SK-N-SH (cell line): ENCODE results near the gene TOMM40L. TPM values are rescaled to one million over a fixed set of nuclear protein-coding genes. Genes with fewer than 3 reads are reported as not detected.
A peak's percentile ranks its signal among the peaks of the same experiment; 100 is the strongest.

ENCODE experiments used
- CTCF ChIA-PET: fragments of 300-600, 350-600 bp; formaldehyde crosslinking; extraction: SDS; loops from one replicate; lab custom pipeline; 2021; lab: Yijun Ruan, JAX
- POLR2A ChIA-PET: fragments of 350-600 bp; sonication (Branson Sonifier 250); formaldehyde crosslinking; extraction: SDS; loops from one replicate; lab custom pipeline; 2020; ENCODE audit warnings: antibody characterized with exemption, inconsistent platforms; lab: Yijun Ruan, JAX
- DNase-seq: peaks from one replicate; pipeline ENCODE4 v3.0.0; 2012
- H2AFZ ChIP-seq: fragments of 200-600 bp; sonication (generic); 2 replicates; pipeline ENCODE4 v1.8.1; 2016; ENCODE audit warnings: antibody characterized with exemption, mild to moderate bottlenecking, low read depth
- H3F3A ChIP-seq: fragments of 200-600 bp; sonication (generic); replicated peaks from 2 replicates; pipeline ENCODE3; 2016; ENCODE audit warnings: antibody characterized with exemption, mild to moderate bottlenecking; ENCODE audit not compliant: insufficient read depth
- H3K27ac ChIP-seq, 2 experiments: fragments of 200-500 bp in 1 of 2; fragments of 200-600 bp in 1 of 2; sonication (Bioruptor generic) in 1 of 2; sonication (generic), shearing (Covaris generic) in 1 of 2; 2 replicates each; pipeline versions ENCODE4 v1.5.1 to v1.6.1; 2014 to 2016; ENCODE audit warnings: low read depth in 2 of 2, inconsistent platforms in 1 of 2, low read length in 1 of 2, mild to moderate bottlenecking in 1 of 2, mixed read lengths in 1 of 2
- H3K27me3 ChIP-seq: fragments of 200-600 bp; sonication (generic), shearing (Covaris generic); 2 replicates; pipeline ENCODE4 v1.6.1; 2016; ENCODE audit warnings: mixed run types; ENCODE audit not compliant: insufficient read depth
- H3K36me3 ChIP-seq, 2 experiments: fragments of 200-500 bp in 1 of 2; fragments of 200-600 bp in 1 of 2; sonication (Bioruptor generic) in 1 of 2; sonication (generic) in 1 of 2; replicated peaks in 1 of 2; 2 replicates each; pipeline versions ENCODE3 to v1.5.1; 2014 to 2016; ENCODE audit warnings: low read length in 1 of 2, mild to moderate bottlenecking in 1 of 2; ENCODE audit not compliant: insufficient read depth in 2 of 2, control insufficient read depth in 1 of 2
- H3K4me1 ChIP-seq, 2 experiments: fragments of 200-500 bp in 1 of 2; fragments of 200-600 bp in 1 of 2; sonication (Bioruptor generic) in 1 of 2; sonication (generic), shearing (Covaris generic) in 1 of 2; 2 replicates each; pipeline versions ENCODE4 v1.5.1 to v1.6.1; 2014 to 2016; ENCODE audit warnings: low read depth in 1 of 2, low read length in 1 of 2, mixed run types in 1 of 2; ENCODE audit not compliant: insufficient read depth in 2 of 2, control insufficient read depth in 1 of 2
- H3K4me2 ChIP-seq: fragments of 200-600 bp; sonication (generic), shearing (Covaris generic); 2 replicates; pipeline ENCODE4 v1.6.1; 2017; ENCODE audit warnings: mixed run types
- H3K4me3 ChIP-seq, 2 experiments: fragments of 200-500 bp in 1 of 2; fragments of 200-600 bp in 1 of 2; sonication (Bioruptor generic) in 1 of 2; sonication (generic), shearing (Covaris generic) in 1 of 2; 2 replicates each; pipeline versions ENCODE4 v1.5.1 to v1.8.1; 2014 to 2016; ENCODE audit warnings: low read depth in 2 of 2, inconsistent platforms in 1 of 2, low read length in 1 of 2, mild to moderate bottlenecking in 1 of 2, mixed read lengths in 1 of 2, moderate library complexity in 1 of 2
- H3K79me2 ChIP-seq: fragments of 200-600 bp; sonication (generic); 2 replicates; pipeline ENCODE4 v1.8.1; 2017; ENCODE audit warnings: mild to moderate bottlenecking; ENCODE audit not compliant: insufficient read depth
- H3K9ac ChIP-seq: fragments of 200-600 bp; sonication (generic); 2 replicates; pipeline ENCODE4 v1.6.1; 2017; ENCODE audit warnings: mixed run types
- H3K9me2 ChIP-seq: fragments of 200-600 bp; sonication (generic); 2 replicates; pipeline ENCODE4 v1.6.1; 2017; ENCODE audit warnings: mixed run types
- H3K9me3 ChIP-seq: fragments of 200-600 bp; sonication (generic); 2 replicates; pipeline ENCODE4 v1.6.1; 2017; ENCODE audit warnings: mixed run types, mild to moderate bottlenecking, moderate library complexity
- H4K20me1 ChIP-seq: fragments of 200-600 bp; sonication (generic); 2 replicates; pipeline ENCODE4 v1.6.1; 2017; ENCODE audit warnings: mild to moderate bottlenecking, mixed run types; ENCODE audit not compliant: insufficient read depth
- CHD2 ChIP-seq: fragments of 150-350 bp; IDR thresholded peaks from 2 replicates; pipeline ENCODE4 v1.6.1; 2018; ENCODE audit warnings: low read length; ENCODE audit not compliant: partially characterized antibody
- CTCF ChIP-seq: fragments of 200-600 bp; sonication (generic); IDR thresholded peaks from 2 replicates; pipeline ENCODE4 v1.6.1; 2017; ENCODE audit warnings: antibody characterized with exemption, mild to moderate bottlenecking, moderate library complexity
- EP300 ChIP-seq, 2 experiments: IDR thresholded peaks; 2 replicates each; pipeline versions ENCODE4 v1.4.0 to v1.6.1; 2012; ENCODE audit warnings: borderline replicate concordance in 1 of 2, low read depth in 1 of 2, low read length in 1 of 2
- EZH2phosphoT487 ChIP-seq: fragments of 200-600 bp; sonication (generic); IDR thresholded peaks from 2 replicates; pipeline ENCODE4 v1.6.1; 2017; ENCODE audit warnings: low read depth, mixed run types, mild to moderate bottlenecking, antibody characterized with exemption, moderate library complexity, borderline replicate concordance
- FOSL2 ChIP-seq: IDR thresholded peaks from 2 replicates; pipeline ENCODE4 v1.4.0; 2012; ENCODE audit warnings: low read depth, mild to moderate bottlenecking, moderate library complexity, borderline replicate concordance
- FOXM1 ChIP-seq: IDR thresholded peaks from 2 replicates; pipeline ENCODE4 v1.4.0; 2012; ENCODE audit warnings: low read depth, mild to moderate bottlenecking
- GABPA ChIP-seq: IDR thresholded peaks from 2 replicates; pipeline ENCODE4 v1.4.0; 2012; ENCODE audit warnings: low read depth, mild to moderate bottlenecking
- JUND ChIP-seq: IDR thresholded peaks from 2 replicates; pipeline ENCODE4 v1.4.0; 2012
- MAX ChIP-seq: IDR thresholded peaks from 2 replicates; pipeline ENCODE4 v1.4.0; 2012; ENCODE audit warnings: low read depth
- POLR2AphosphoS5 ChIP-seq: IDR thresholded peaks from 2 replicates; pipeline ENCODE4 v1.6.1; 2012; ENCODE audit warnings: low read depth, low read length
- RCOR1 ChIP-seq: fragments of 150-350 bp; IDR thresholded peaks from 2 replicates; pipeline ENCODE4 v1.6.1; 2017; ENCODE audit warnings: antibody characterized with exemption, low read length
- RXRA ChIP-seq: IDR thresholded peaks from 2 replicates; pipeline ENCODE4 v1.4.0; 2012; ENCODE audit warnings: low read depth, mild to moderate bottlenecking, borderline replicate concordance
- SIN3A ChIP-seq: IDR thresholded peaks from 2 replicates; pipeline ENCODE4 v1.6.1; 2012; ENCODE audit warnings: low read depth, mild to moderate bottlenecking, low read length, moderate library complexity, borderline replicate concordance
- TAF1 ChIP-seq: IDR thresholded peaks from 2 replicates; pipeline ENCODE4 v1.6.1; 2012; ENCODE audit warnings: low read depth, mild to moderate bottlenecking, low read length, moderate library complexity, borderline replicate concordance
- TCF12 ChIP-seq: IDR thresholded peaks from 2 replicates; pipeline ENCODE4 v1.4.0; 2012
- TEAD4 ChIP-seq: IDR thresholded peaks from 2 replicates; pipeline ENCODE4 v1.4.0; 2012; ENCODE audit warnings: mild to moderate bottlenecking, borderline replicate concordance; ENCODE audit not compliant: insufficient read depth
- WGBS: methylation state at CpG from one replicate; pipeline ENCODE4 v1.1.6; 2017; ENCODE audit warnings: low lambda C conversion rate; 5-methylcytosine and 5-hydroxymethylcytosine counted together
- polyA plus RNA-seq, 3 experiments: library from polyadenylated mRNA; depleted of rRNA; stranded (reverse); fragments of >200 nt; gene quantifications; 2 replicates each; pipeline ENCODE4 v1.2.3, GENCODE V29; 2012
- TF ChIP-seq, protein P1 (sequence below): IDR thresholded peaks from 2 replicates; pipeline ENCODE4; 2012
- TF ChIP-seq, protein P2 (sequence below): IDR thresholded peaks from 2 replicates; pipeline ENCODE4 v1.4.0; 2012; ENCODE audit warnings: low read depth, borderline replicate concordance

The TOMM40L gene
- polyA plus RNA-seq, 1 of the 3 experiments (the other 2 are of a cell fraction), result 9.7 TPM

GRCh38 chr1:161266202-161266601 is 40.3 kb downstream of the TOMM40L start:
- TF ChIP-seq RXRA, result no peak
- TF ChIP-seq FOXM1, result no peak
- no peak for TF ChIP-seq SIN3A
- TF ChIP-seq RCOR1, result no peak
- TF ChIP-seq, protein P1, sequence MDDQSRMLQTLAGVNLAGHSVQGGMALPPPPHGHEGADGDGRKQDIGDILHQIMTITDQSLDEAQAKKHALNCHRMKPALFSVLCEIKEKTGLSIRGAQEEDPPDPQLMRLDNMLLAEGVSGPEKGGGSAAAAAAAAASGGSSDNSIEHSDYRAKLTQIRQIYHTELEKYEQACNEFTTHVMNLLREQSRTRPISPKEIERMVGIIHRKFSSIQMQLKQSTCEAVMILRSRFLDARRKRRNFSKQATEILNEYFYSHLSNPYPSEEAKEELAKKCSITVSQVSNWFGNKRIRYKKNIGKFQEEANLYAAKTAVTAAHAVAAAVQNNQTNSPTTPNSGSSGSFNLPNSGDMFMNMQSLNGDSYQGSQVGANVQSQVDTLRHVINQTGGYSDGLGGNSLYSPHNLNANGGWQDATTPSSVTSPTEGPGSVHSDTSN, result no peak
- TF ChIP-seq TCF12, result no peak
- TF ChIP-seq, protein P2, sequence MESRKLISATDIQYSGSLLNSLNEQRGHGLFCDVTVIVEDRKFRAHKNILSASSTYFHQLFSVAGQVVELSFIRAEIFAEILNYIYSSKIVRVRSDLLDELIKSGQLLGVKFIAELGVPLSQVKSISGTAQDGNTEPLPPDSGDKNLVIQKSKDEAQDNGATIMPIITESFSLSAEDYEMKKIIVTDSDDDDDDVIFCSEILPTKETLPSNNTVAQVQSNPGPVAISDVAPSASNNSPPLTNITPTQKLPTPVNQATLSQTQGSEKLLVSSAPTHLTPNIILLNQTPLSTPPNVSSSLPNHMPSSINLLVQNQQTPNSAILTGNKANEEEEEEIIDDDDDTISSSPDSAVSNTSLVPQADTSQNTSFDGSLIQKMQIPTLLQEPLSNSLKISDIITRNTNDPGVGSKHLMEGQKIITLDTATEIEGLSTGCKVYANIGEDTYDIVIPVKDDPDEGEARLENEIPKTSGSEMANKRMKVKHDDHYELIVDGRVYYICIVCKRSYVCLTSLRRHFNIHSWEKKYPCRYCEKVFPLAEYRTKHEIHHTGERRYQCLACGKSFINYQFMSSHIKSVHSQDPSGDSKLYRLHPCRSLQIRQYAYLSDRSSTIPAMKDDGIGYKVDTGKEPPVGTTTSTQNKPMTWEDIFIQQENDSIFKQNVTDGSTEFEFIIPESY, result no peak
- peak; percentile 78; the same call in 1 of the 2 replicates for TF ChIP-seq FOSL2
- peak; percentile 51 for TF ChIP-seq JUND
- TF ChIP-seq TEAD4, result 0 out of 2 replicates have a peak, but pooled peaks have one; percentile 11
- H2AFZ ChIP-seq, result peak overlapping the region; percentile 20; the same call in 1 of the 2 replicates
- H3F3A ChIP-seq, result no peaks in the 10 kb centered on the region
- H3K36me3 ChIP-seq, result no peaks in the 10 kb centered on the region
- 0 out of 2 replicates have a peak, but pooled peaks cover 4% of the 10 kb centered on the region for H3K27me3 ChIP-seq
- H4K20me1 ChIP-seq, result no peaks in the 10 kb centered on the region
- no peaks in the 10 kb centered on the region for H3K9me3 ChIP-seq
- H3K27ac ChIP-seq, result 0 out of 4 replicates have a peak overlapping the region, but pooled peaks of 1 of the 2 experiments have one; percentile 8
- ChIA-PET POLR2A (interaction anchor here (0.5 kb wide), 1 partner anchor 1101 kb away, joined by 3 read pairs; no protein-coding TSS in a partner anchor), CTCF (interaction anchor here (0.7 to 1.8 kb wide), 3 partner anchors 9 to 39 kb away, joined by 3 to 8 read pairs (median 8); no protein-coding TSS in a partner anchor)
- no peak overlapping the region for H3K4me3 ChIP-seq
- H3K9me2 ChIP-seq, result no peaks in the 10 kb centered on the region
- peaks cover 0 to 12% of the 10 kb centered on the region in 2 experiments; a peak in 2 of 4 replicates for H3K4me1 ChIP-seq
- no peak overlapping the region for H3K9ac ChIP-seq
- WGBS, result 79% methylated on average over 3 of the region's 3 CpGs
- H3K4me2 ChIP-seq, result peak overlapping the region; percentile 23; the same call in 1 of the 2 replicates
- no peak for DNase-seq
- H3K79me2 ChIP-seq, result no peaks in the 10 kb centered on the region

GRCh38 chr1:161266836-161267235 is 41.0 kb downstream of the TOMM40L start:
- POLR2A ChIA-PET, result interaction anchor here (0.5 kb wide), 1 partner anchor 1101 kb away, joined by 3 read pairs; no protein-coding TSS in a partner anchor
- CTCF ChIA-PET, result interaction anchor here (1.2 to 1.8 kb wide), 2 partner anchors 24 to 39 kb away, joined by 8 read pairs; no protein-coding TSS in a partner anchor

More at GRCh38 chr1:161266836-161267235, 41.0 kb downstream of the TOMM40L start:
- Histone ChIP-seq H4K20me1 (no peaks in the 10 kb centered on the region), H2AFZ (peak overlapping the region; percentile 20; the same call in 1 of the 2 replicates), H3K9me3 (no peaks in the 10 kb centered on the region), H3K79me2 (no peaks in the 10 kb centered on the region), H3K4me2 (peak overlapping the region; percentile 23; the same call in 1 of the 2 replicates), H3K27me3 (no peaks in the 10 kb centered on the region), H3K9me2 (no peaks in the 10 kb centered on the region), H3K27ac (0 out of 4 replicates have a peak overlapping the region, but pooled peaks of 1 of the 2 experiments have one; percentile 8), H3F3A (no peaks in the 10 kb centered on the region), H3K4me3 (no peak overlapping the region), H3K36me3 (no peaks in the 10 kb centered on the region), H3K4me1 (peaks cover 0 to 12% of the 10 kb centered on the region in 2 experiments; a peak in 2 of 4 replicates), H3K9ac (no peak overlapping the region)
- WGBS, result 85% methylated on average over 2 of the region's 2 CpGs
- DNase-seq, result no peak
- no peak for TF ChIP-seq CHD2
- TF ChIP-seq MAX, result no peak
- no peak for TF ChIP-seq CTCF
- no peak for TF ChIP-seq EZH2phosphoT487
- no peak for TF ChIP-seq GABPA
- TF ChIP-seq TAF1, result no peak
- no peak for TF ChIP-seq TEAD4
- TF ChIP-seq EP300 (IDR thresholded peaks at IDR 0.05; ENCODE audit: borderline replicate concordance in 1 of 2, low read depth in 1 of 2, low read length in 1 of 2), result no peak
- no peak for TF ChIP-seq POLR2AphosphoS5
